ENCODE measurements around the gene KIF5A. TPM values are rescaled to one million over a fixed set of nuclear protein-coding genes. Genes with fewer than 3 reads are reported as not detected.

KIF5A gene
- total RNA-seq, 2 donors from 2014 or later: 2.3 to 4.5 TPM

DNA sequence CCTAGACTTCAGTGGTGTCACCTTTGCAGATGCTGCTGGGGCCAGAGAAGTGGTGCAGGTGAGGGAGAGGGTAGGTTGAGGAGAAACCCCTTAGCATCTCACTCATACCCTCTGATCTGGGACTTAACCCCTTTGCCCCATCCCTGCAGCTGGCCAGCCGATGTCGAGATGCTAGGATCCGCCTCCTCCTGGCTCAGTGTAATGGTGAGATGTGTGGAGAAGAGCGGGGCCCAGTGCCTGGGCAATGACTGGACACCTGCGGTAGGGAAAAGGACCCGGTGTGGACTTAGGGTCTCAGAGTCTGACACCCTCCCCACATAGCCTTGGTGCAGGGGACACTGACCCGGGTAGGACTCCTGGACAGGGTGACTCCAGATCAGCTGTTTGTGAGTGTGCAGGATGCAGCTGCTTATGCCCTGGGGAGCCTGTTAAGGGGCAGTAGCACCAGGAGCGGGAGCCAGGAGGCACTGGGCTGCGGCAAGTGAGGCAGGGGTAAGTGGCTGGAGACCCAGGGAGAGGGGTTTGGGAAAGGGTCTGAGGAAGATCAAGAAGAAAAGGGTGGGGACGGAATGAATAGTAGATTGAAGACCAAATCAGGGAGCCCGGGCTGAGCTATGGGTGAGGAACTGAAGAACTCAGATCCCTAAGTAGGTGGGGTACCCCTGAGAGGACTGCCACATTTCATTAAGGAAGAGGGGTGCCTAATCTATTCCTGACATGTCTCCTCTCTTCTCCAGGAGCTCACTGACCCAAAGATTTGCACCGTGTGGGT is 75.6 kb downstream of the KIF5A start:
- H3K9me3 Mint-ChIP-seq: no peaks in the 10 kb centered on the region
- DNase-seq: peak; percentile 42
- peaks cover 19% of the 10 kb centered on the region for H3K4me1 Mint-ChIP-seq
- WGBS, 2 experiments (ENCODE audit: insufficient coverage in 1 of 2, insufficient read length in 1 of 2): 78 to 90% methylated on average over 6 to 12 of the region's 12 CpGs
- Histone ChIP-seq H3K9ac (ENCODE audit: extremely low read depth, low read length, poor library complexity, severe bottlenecking) (no peak overlapping the region), H3K4me3 (ENCODE audit: low read length) (no peak overlapping the region), H3K27ac (ENCODE audit: low read depth, low read length) (no peak overlapping the region), H3K27me3 (ENCODE audit: control insufficient read depth, insufficient read depth, low read length, poor library complexity, severe bottlenecking) (peaks cover 99% of the 10 kb centered on the region), H3K36me3 (ENCODE audit: control insufficient read depth, insufficient read depth, low read length) (no peaks in the 10 kb centered on the region), H3K9me3 (ENCODE audit: control insufficient read depth, low read length) (no peaks in the 10 kb centered on the region), H3K4me1 (ENCODE audit: control insufficient read depth, insufficient read depth, low read length) (no peaks in the 10 kb centered on the region)
- H3K4me3 Mint-ChIP-seq: no peak overlapping the region
- peaks cover 100% of the 10 kb centered on the region for H3K27me3 Mint-ChIP-seq (ENCODE audit: insufficient read depth)
- no peaks in the 10 kb centered on the region for H3K36me3 Mint-ChIP-seq (ENCODE audit: low read depth)
- TF ChIP-seq, protein P1, sequence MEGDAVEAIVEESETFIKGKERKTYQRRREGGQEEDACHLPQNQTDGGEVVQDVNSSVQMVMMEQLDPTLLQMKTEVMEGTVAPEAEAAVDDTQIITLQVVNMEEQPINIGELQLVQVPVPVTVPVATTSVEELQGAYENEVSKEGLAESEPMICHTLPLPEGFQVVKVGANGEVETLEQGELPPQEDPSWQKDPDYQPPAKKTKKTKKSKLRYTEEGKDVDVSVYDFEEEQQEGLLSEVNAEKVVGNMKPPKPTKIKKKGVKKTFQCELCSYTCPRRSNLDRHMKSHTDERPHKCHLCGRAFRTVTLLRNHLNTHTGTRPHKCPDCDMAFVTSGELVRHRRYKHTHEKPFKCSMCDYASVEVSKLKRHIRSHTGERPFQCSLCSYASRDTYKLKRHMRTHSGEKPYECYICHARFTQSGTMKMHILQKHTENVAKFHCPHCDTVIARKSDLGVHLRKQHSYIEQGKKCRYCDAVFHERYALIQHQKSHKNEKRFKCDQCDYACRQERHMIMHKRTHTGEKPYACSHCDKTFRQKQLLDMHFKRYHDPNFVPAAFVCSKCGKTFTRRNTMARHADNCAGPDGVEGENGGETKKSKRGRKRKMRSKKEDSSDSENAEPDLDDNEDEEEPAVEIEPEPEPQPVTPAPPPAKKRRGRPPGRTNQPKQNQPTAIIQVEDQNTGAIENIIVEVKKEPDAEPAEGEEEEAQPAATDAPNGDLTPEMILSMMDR (conservative IDR thresholded peaks at IDR 0.05): no peak
- H3K27ac Mint-ChIP-seq: no peak overlapping the region

DNA sequence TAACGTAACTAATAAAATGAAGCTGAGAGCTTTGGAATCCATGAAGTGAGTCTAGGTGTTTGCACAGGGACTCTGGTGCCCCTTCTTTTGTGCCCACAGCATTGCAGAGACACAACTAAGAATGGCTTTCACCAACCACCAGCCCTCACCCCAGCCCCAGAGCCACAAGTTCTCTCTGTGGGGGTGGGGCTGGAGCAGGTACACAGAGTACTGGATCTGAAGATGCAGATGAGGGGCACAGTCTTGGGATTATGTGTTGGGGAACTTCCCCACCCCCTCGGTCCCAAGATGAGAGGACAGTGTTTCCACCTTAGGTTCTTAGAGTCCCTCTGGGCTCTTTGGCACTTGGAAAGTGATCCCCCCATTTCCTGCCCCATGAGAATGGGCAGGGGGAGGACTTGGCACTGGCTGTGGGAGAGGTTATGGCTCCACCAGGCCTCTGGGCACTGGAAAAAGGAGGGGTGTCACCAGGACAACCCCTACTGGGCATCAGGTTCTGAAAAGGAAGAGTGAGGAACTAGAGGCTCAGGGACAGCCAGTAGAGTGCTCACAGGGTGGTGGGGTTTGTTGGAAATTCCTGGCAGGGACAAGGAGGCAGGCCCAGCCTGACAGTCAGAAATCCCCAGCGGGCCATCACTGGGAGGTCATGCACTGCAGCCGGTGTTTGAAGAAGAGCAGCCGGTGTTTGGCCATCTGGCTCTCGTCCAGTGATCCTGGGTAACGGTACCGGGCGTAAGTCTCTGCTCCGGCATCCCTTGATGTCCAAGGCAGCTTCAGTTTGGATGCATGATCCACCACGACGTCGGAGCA is 76.5 kb downstream of the KIF5A start:
- Mint-ChIP-seq H3K36me3 (ENCODE audit: low read depth) (no peaks in the 10 kb centered on the region), H3K27me3 (ENCODE audit: insufficient read depth) (peaks cover 100% of the 10 kb centered on the region), H3K27ac (no peak overlapping the region), H3K9me3 (no peaks in the 10 kb centered on the region), H3K4me3 (no peak overlapping the region), H3K4me1 (peaks cover 10% of the 10 kb centered on the region)
- Histone ChIP-seq H3K9me3 (ENCODE audit: control insufficient read depth, low read length) (no peaks in the 10 kb centered on the region), H3K36me3 (ENCODE audit: control insufficient read depth, insufficient read depth, low read length) (no peaks in the 10 kb centered on the region), H3K27ac (ENCODE audit: low read depth, low read length) (no peak overlapping the region), H3K27me3 (ENCODE audit: control insufficient read depth, insufficient read depth, low read length, poor library complexity, severe bottlenecking) (peaks cover 99% of the 10 kb centered on the region), H3K4me3 (ENCODE audit: low read length) (no peak overlapping the region), H3K9ac (ENCODE audit: extremely low read depth, low read length, poor library complexity, severe bottlenecking) (no peak overlapping the region), H3K4me1 (ENCODE audit: control insufficient read depth, insufficient read depth, low read length) (no peaks in the 10 kb centered on the region)
- peak; percentile 46 for DNase-seq
- 86 to 100% methylated on average over 4 to 13 of the region's 13 CpGs for WGBS, 2 experiments (ENCODE audit: insufficient coverage in 1 of 2, insufficient read length in 1 of 2)
- TF ChIP-seq, protein P1 (conservative IDR thresholded peaks at IDR 0.05): no peak

DNA sequence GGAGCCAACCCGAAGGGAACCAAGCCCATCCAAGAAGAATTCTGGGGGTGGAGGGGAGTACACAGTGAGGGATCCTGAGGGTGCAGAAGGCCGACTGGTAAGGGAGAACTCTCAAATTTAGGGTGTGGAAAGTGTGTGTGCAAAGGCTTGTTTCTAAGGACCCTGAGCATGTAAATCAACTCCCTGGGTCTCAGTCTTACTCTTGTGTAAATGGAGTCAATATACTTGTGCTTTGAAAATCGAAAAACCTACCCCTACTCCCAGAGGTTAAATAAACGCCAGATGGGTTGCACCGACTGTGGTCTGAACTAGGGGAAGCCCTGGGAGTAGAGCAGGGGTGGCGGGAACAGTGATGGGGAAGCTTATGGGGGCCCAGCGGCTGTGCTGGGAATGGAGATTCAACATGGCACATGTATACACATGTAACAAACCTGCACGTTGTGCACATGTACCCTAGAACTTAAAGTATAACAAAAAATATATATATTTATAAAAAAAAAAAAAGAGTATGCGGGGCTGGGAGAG is 77.1 kb downstream of the KIF5A start:
- Mint-ChIP-seq H3K4me3 (no peak overlapping the region), H3K9me3 (no peaks in the 10 kb centered on the region), H3K4me1 (peaks cover 5% of the 10 kb centered on the region), H3K27me3 (ENCODE audit: insufficient read depth) (peaks cover 100% of the 10 kb centered on the region), H3K27ac (no peak overlapping the region), H3K36me3 (ENCODE audit: low read depth) (no peaks in the 10 kb centered on the region)
- H3K36me3 ChIP-seq (ENCODE audit: control insufficient read depth, insufficient read depth, low read length): no peaks in the 10 kb centered on the region
- H3K4me1 ChIP-seq (ENCODE audit: control insufficient read depth, insufficient read depth, low read length): no peaks in the 10 kb centered on the region
- no peaks in the 10 kb centered on the region for H3K9me3 ChIP-seq (ENCODE audit: control insufficient read depth, low read length)
- TF ChIP-seq, protein P1 (conservative IDR thresholded peaks at IDR 0.05): no peak
- peaks cover 99% of the 10 kb centered on the region for H3K27me3 ChIP-seq (ENCODE audit: control insufficient read depth, insufficient read depth, low read length, poor library complexity, severe bottlenecking)
- DNase-seq: no peak
- H3K4me3 ChIP-seq (ENCODE audit: low read length): no peak overlapping the region
- 85% methylated on average over 7 of the region's 9 CpGs; no CpG with 5 or more reads in 1 of the 2 experiments for WGBS, 2 experiments (ENCODE audit: insufficient coverage in 1 of 2, insufficient read length in 1 of 2)
- H3K9ac ChIP-seq (ENCODE audit: extremely low read depth, low read length, poor library complexity, severe bottlenecking): no peak overlapping the region
- H3K27ac ChIP-seq (ENCODE audit: low read depth, low read length): no peak overlapping the region

Measured in endodermal cell (in vitro differentiated cells).